GM19025 (cell line): ENCODE results near the gene KCNK7.

Experiments
- ATAC-seq: cut with Tn5 transposase; IDR thresholded peaks from one replicate; pipeline ENCODE4 v1.9.1; 2021; ENCODE audit warnings: mild to moderate bottlenecking, low read depth, moderate library complexity; ENCODE audit not compliant: unreplicated experiment

The KCNK7 gene

GRCh38 chr11:65589444-65590239, 6.0 kb downstream of the KCNK7 start:
- no peak for ATAC-seq

GRCh38 chr11:65588199-65589054, 7.2 kb downstream of the KCNK7 start:
- ATAC-seq, result peak; percentile 65

- ATAC-seq, result no peak
These were observed 8.9 kb downstream of the KCNK7 start for GRCh38 chr11:65586676-65587075.

- ATAC-seq, result no peak
These were observed 9.4 kb downstream of the KCNK7 start for GRCh38 chr11:65586247-65586630.

GRCh38 chr11:65585396-65586246, 10.0 kb downstream of the KCNK7 start:
- ATAC-seq, result no peak

GRCh38 chr11:65584723-65585171, 10.9 kb downstream of the KCNK7 start:
- no peak for ATAC-seq

- no peak for ATAC-seq
These were observed 11.5 kb downstream of the KCNK7 start for GRCh38 chr11:65584106-65584505.

- no peak for ATAC-seq
These were observed 12.0 kb downstream of the KCNK7 start for GRCh38 chr11:65583589-65583988.

GRCh38 chr11:65581928-65582327, 13.7 kb downstream of the KCNK7 start:
- ATAC-seq, result no peak

GRCh38 chr11:65580756-65581155, 14.8 kb downstream of the KCNK7 start:
- no peak for ATAC-seq

- ATAC-seq, result no peak
These were observed 15.4 kb downstream of the KCNK7 start for GRCh38 chr11:65580031-65580692.

GRCh38 chr11:65579291-65579690, 16.3 kb downstream of the KCNK7 start:
- ATAC-seq, result no peak

- ATAC-seq, result no peak
These were observed 16.9 kb downstream of the KCNK7 start for GRCh38 chr11:65578667-65579066.

GRCh38 chr11:65578134-65578533, 17.5 kb downstream of the KCNK7 start:
- no peak for ATAC-seq

GRCh38 chr11:65577756-65578109, 17.9 kb downstream of the KCNK7 start:
- no peak for ATAC-seq

GRCh38 chr11:65576867-65577755, 18.5 kb downstream of the KCNK7 start:
- ATAC-seq, result no peak

GRCh38 chr11:65576232-65576866, 19.3 kb downstream of the KCNK7 start:
- no peak for ATAC-seq

- peak; percentile 26 for ATAC-seq
These were observed 19.9 kb downstream of the KCNK7 start, which contains the start of gene EHBP1L1 for GRCh38 chr11:65575568-65576231. Gene EHBP1L1, plus strand, starts transcription at chr11:65576053. Its CDS starts 250 bp downstream, at chr11:65576303.
